Neural crest cell (in vitro differentiated cells): Measurements from ENCODE around the gene TANGO2. TPM values are rescaled to one million over a fixed set of nuclear protein-coding genes. Genes with fewer than 3 reads are reported as not detected.
A peak's percentile ranks its signal among the peaks of the same experiment; 100 is the strongest.

ENCODE experiments used
- DNase-seq: peaks from one replicate; pipeline ENCODE4 v3.0.0; 2021; ENCODE audit warnings: low read depth, mixed read lengths, low spot score
- H3K27ac Mint-ChIP-seq: one replicate; pipeline ENCODE4 v1.8.0; 2021; ENCODE audit warnings: mild to moderate bottlenecking, mixed read lengths; ENCODE audit not compliant: unreplicated experiment
- H3K27me3 Mint-ChIP-seq: 2 replicates; pipeline ENCODE4 v1.8.0; 2021; ENCODE audit warnings: low read depth, mild to moderate bottlenecking, mixed read lengths
- H3K36me3 Mint-ChIP-seq: 2 replicates; pipeline ENCODE4 v1.8.0; 2021; ENCODE audit warnings: low read depth, mild to moderate bottlenecking, mixed read lengths
- H3K4me1 Mint-ChIP-seq: 2 replicates; pipeline ENCODE4 v1.8.0; 2021; ENCODE audit warnings: mixed read lengths
- H3K4me3 Mint-ChIP-seq: one replicate; pipeline ENCODE4 v1.8.0; 2021; ENCODE audit warnings: mild to moderate bottlenecking, mixed read lengths
- H3K9me3 Mint-ChIP-seq: 2 replicates; pipeline ENCODE4 v1.8.0; 2021; ENCODE audit warnings: mixed read lengths
- CTCF ChIP-seq: fragments of 200-600 bp; sonication (generic); conservative IDR thresholded peaks from 2 replicates; pipeline ENCODE4 v1.5.0; 2021; ENCODE audit warnings: antibody characterized with exemption, mild to moderate bottlenecking
- total RNA-seq: library from RNA; stranded (reverse); gene quantifications from 2 replicates; pipeline ENCODE4 v1.2.1, GENCODE V29; 2021

Gene TANGO2
- total RNA-seq, 1 donor from 2014 or later, result 13.4 TPM

GRCh38 chr22:19984851-19985811 lies 35.8 kb upstream of the TANGO2 start:
- no peak for TF ChIP-seq CTCF
- H3K9me3 Mint-ChIP-seq, result no peaks in the 10 kb centered on the region
- peak overlapping the region; percentile 61 for H3K4me3 Mint-ChIP-seq
- H3K4me1 Mint-ChIP-seq, result peaks cover 18% of the 10 kb centered on the region
- H3K36me3 Mint-ChIP-seq, result no peaks in the 10 kb centered on the region
- H3K27ac Mint-ChIP-seq, result peak overlapping the region; percentile 71
- DNase-seq, result no peak
- H3K27me3 Mint-ChIP-seq, result no peaks in the 10 kb centered on the region

- peak overlapping the region; percentile 50 for H3K27ac Mint-ChIP-seq
- no peak for DNase-seq
- no peaks in the 10 kb centered on the region for H3K9me3 Mint-ChIP-seq
- no peak for TF ChIP-seq CTCF
- peaks cover 18% of the 10 kb centered on the region for H3K4me1 Mint-ChIP-seq
- no peaks in the 10 kb centered on the region for H3K27me3 Mint-ChIP-seq
- H3K4me3 Mint-ChIP-seq, result peak overlapping the region; percentile 94
- no peaks in the 10 kb centered on the region for H3K36me3 Mint-ChIP-seq
These were observed 34.9 kb upstream of the TANGO2 start for GRCh38 chr22:19986011-19986409.

- peak; percentile 82 for DNase-seq
- no peaks in the 10 kb centered on the region for H3K27me3 Mint-ChIP-seq
- H3K36me3 Mint-ChIP-seq, result no peaks in the 10 kb centered on the region
- peaks cover 18% of the 10 kb centered on the region for H3K4me1 Mint-ChIP-seq
- H3K4me3 Mint-ChIP-seq, result peak overlapping the region; percentile 94
- no peak for TF ChIP-seq CTCF
- peak overlapping the region; percentile 50 for H3K27ac Mint-ChIP-seq
- H3K9me3 Mint-ChIP-seq, result no peaks in the 10 kb centered on the region
These were observed 34.2 kb upstream of the TANGO2 start for GRCh38 chr22:19986410-19987341.

GRCh38 chr22:19987394-19988306 lies 33.3 kb upstream of the TANGO2 start:
- H3K36me3 Mint-ChIP-seq, result no peaks in the 10 kb centered on the region
- peaks cover 18% of the 10 kb centered on the region for H3K4me1 Mint-ChIP-seq
- no peak overlapping the region for H3K27ac Mint-ChIP-seq
- no peak for TF ChIP-seq CTCF
- no peaks in the 10 kb centered on the region for H3K27me3 Mint-ChIP-seq
- DNase-seq, result no peak
- H3K4me3 Mint-ChIP-seq, result peak overlapping the region; percentile 83
- no peaks in the 10 kb centered on the region for H3K9me3 Mint-ChIP-seq
